Aorta (tissue), 5 donors: ENCODE results near the gene THRB. TPM values are rescaled to one million over a fixed set of nuclear protein-coding genes. Genes with fewer than 3 reads are reported as not detected.

Experiments
- ATAC-seq: fragments of 200-7000 bp; cut with Tn5 transposase; one replicate; pipeline ENCODE4 v1.9.1; 2022; ENCODE audit warnings: moderate library complexity; ENCODE audit not compliant: low FRiP score
- DNase-seq, 2 donors: peaks; one replicate each; pipeline ENCODE4 v3.0.0-alpha.2; 2020
- H3K27ac ChIP-seq, 2 donors: one replicate each; pipeline ENCODE4 v1.5.1; 2013; ENCODE audit warnings: low read length in 2 of 2, mild to moderate bottlenecking in 2 of 2, moderate library complexity in 2 of 2, control low read depth in 1 of 2, inconsistent platforms in 1 of 2, low read depth in 1 of 2
- H3K27me3 ChIP-seq, 2 donors: one replicate each; pipeline ENCODE4 v1.6.1; 2013; ENCODE audit warnings: control low read depth in 1 of 2, low read length in 1 of 2, mild to moderate bottlenecking in 1 of 2, moderate library complexity in 1 of 2; ENCODE audit not compliant: insufficient read depth in 2 of 2, control insufficient read depth in 1 of 2
- H3K36me3 ChIP-seq, 2 donors: one replicate each; pipeline ENCODE4 v1.6.1; 2013; ENCODE audit warnings: control low read depth in 1 of 2, low read length in 1 of 2, mild to moderate bottlenecking in 1 of 2; ENCODE audit not compliant: insufficient read depth in 2 of 2, control insufficient read depth in 1 of 2
- H3K4me1 ChIP-seq, 2 donors: one replicate each; pipeline ENCODE4 v1.6.1; 2013; ENCODE audit warnings: low read length in 2 of 2, control low read depth in 1 of 2, mild to moderate bottlenecking in 1 of 2, moderate library complexity in 1 of 2; ENCODE audit not compliant: insufficient read depth in 2 of 2, control insufficient read depth in 1 of 2
- H3K4me3 ChIP-seq, 2 donors: one replicate each; pipeline ENCODE4 v1.5.1; 2013; ENCODE audit warnings: low read length in 2 of 2, control low read depth in 1 of 2, mild to moderate bottlenecking in 1 of 2
- H3K9me3 ChIP-seq: one replicate; pipeline ENCODE4 v1.6.1; 2013; ENCODE audit warnings: mild to moderate bottlenecking, low read length; ENCODE audit not compliant: control insufficient read depth
- WGBS, 2 donors: extraction: QIAGEN DNeasy Blood & Tissue Kit; methylation state at CpG; one replicate each; pipeline ENCODE4 v1.1.7; 2013; 5-methylcytosine and 5-hydroxymethylcytosine counted together
- intact Hi-C, 2 donors: fragments of 100-400 bp; cut with DNase I; formaldehyde crosslinking; loops; one replicate each; pipeline versions ENCODE4 v1.14.2 to v1.15.0; 2022
- polyA plus RNA-seq, 2 donors: library from polyadenylated mRNA; stranded (reverse); fragments of 200-250 nt; gene quantifications; one replicate each; pipeline ENCODE4 v1.2.3, GENCODE V29; 2013
- total RNA-seq, 2 donors: library from RNA; stranded (reverse); fragmentation: NEBNext Ultra II Directional; extraction: Animal tissue kit (Norgen Biotek cat#: 25700); gene quantifications; one replicate each; pipeline ENCODE4 v1.2.1, GENCODE V29; 2021
- donor health status: healthy with polysubstance abuse.
- donor health status: Bipolar disorder and iron deficiency.
- donor health status: DM: no; HTN: no; CAD: no.
- donor health status: DM: no; HTN: no; CAD: no.
- donor health status: DM: yes; HTN: yes; CAD: no.

Gene THRB
- total and polyA plus RNA-seq, 4 donors: 20.2 to 77.9 (median 42.8) TPM

DNA sequence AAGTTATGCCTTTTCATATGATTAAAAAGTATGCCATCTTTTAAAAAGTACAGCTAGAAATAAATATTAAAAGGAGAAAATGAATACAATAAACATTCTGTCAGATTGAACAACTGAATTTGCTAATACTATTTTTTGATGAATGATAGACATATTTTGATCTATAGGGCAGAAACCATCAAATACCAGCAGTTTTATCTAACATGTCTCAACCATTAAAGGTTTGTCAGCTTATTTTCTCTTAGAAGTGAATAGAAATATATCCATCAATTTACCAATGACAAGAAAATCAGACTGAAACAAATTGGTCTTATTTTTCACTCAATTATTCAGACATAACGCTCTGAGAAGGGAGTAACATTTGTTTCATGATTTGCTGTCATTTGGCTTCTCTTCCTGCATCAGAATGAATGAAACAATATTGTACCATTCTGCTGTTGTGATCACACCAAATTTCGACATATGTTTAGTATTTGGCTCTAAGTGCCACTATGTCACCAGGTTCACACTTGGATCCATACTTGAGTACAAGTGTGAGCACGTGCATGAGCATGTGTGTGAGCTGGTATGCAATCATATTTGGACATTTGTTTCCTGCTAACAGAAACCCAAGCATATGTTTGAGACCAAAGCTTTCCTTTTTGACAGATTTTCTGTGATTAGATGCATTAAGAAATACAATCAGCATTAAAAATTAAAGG is 86.5 kb downstream of the THRB start:
- no peaks in the 10 kb centered on the region for H3K27me3 ChIP-seq
- H3K36me3 ChIP-seq: no peaks in the 10 kb centered on the region
- peaks cover 0 to 3% of the 10 kb centered on the region in 2 donors for H3K4me1 ChIP-seq
- no peak overlapping the region for H3K4me3 ChIP-seq
- intact Hi-C loops: no loop called here
- 51% methylated on average over 3 of the region's 3 CpGs for WGBS, 2 donors
- no peaks in the 10 kb centered on the region for H3K9me3 ChIP-seq
- no peak for ATAC-seq
- H3K27ac ChIP-seq: no peak overlapping the region
- DNase-seq: no peak

DNA sequence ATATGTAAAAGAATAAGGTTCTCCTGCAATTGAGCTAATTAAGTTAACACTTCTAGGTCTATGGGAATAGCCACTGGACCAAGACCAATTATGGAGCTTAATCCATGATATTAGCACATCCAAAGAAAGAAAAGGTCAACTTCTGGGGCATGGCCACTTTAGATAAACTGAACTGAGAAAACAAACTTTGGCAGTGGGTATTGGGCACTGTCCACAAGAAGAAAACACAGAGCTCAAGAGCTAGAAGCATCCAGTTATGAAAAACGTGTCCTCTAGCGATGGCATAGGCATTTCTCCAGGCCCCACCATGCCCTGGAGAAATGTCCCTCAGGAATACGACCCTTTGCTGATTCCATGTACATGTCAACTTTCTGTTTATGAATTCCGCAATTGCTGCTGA is 87.8 kb downstream of the THRB start:
- ATAC-seq (no peak), DNase-seq (no peak)
- no peaks in the 10 kb centered on the region for H3K27me3 ChIP-seq
- no peaks in the 10 kb centered on the region for H3K9me3 ChIP-seq
- H3K27ac ChIP-seq: no peak overlapping the region
- H3K36me3 ChIP-seq: no peaks in the 10 kb centered on the region
- intact Hi-C loops: no loop called here
- 69 to 75% methylated on average over 4 of the region's 4 CpGs for WGBS, 2 donors
- H3K4me3 ChIP-seq: no peak overlapping the region
- peaks cover 0 to 5% of the 10 kb centered on the region in 2 donors for H3K4me1 ChIP-seq

DNA sequence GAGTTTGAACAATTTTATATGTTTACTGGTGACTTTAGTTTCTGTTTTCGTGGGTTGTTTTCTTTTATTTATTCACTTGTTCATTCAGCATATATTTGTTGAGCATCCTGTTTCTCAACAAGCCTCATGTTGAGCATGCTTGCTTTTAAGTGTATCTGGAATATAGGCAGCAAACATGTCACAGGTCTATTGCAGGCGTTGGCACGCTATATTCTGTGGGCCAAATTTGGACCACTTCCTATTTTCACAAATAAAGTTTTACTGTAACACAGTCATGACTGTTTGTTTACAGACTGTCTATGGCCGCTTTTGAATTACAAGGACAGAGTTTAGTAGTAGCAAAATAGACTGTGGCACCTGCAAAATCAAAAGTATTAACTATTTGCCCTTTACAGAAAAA is 89.6 kb downstream of the THRB start:
- Histone ChIP-seq H3K4me3 (no peak overlapping the region), H3K36me3 (no peaks in the 10 kb centered on the region), H3K4me1 (peaks cover 1 to 6% of the 10 kb centered on the region in 2 donors), H3K27ac (no peak overlapping the region), H3K27me3 (no peaks in the 10 kb centered on the region), H3K9me3 (no peaks in the 10 kb centered on the region)
- DNase-seq (no peak), ATAC-seq (no peak)
- 93 to 94% methylated on average over 4 of the region's 4 CpGs for WGBS, 2 donors
- intact Hi-C loops: no loop called here

DNA sequence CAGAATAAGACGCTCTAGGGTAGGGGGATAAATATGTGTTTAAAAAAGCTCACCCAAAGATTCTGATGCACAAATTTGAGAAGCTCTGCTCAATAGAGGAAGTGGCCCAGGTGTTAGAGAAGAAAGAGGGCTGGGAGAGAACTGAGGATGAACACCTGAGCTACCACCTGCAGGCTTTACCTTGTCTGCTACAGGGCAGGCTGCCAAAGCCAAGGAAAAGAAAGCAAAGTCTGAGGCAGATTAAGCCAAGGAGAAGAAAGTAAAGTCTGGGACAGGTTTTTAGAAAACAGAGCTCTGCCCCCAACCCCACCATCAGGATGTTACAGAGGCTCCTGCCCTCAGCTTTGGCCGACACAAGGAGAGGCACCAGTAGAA is 92.9 kb downstream of the THRB start:
- Histone ChIP-seq H3K4me3 (no peak overlapping the region), H3K27ac (peak overlapping the region in 1 of 2 donors; percentile 61), H3K27me3 (no peaks in the 10 kb centered on the region), H3K36me3 (no peaks in the 10 kb centered on the region), H3K9me3 (no peaks in the 10 kb centered on the region), H3K4me1 (peaks cover 4 to 6% of the 10 kb centered on the region in 2 donors)
- intact Hi-C loops: loop anchor here in 1 of 2 donors (5.0 kb wide), 1 partner anchor 91 kb away; the partner anchor contains the start of gene THRB
- WGBS, 2 donors: 38 to 39% methylated on average over 2 of the region's 2 CpGs
- DNase-seq (no peak), ATAC-seq (peak; percentile 33)

DNA sequence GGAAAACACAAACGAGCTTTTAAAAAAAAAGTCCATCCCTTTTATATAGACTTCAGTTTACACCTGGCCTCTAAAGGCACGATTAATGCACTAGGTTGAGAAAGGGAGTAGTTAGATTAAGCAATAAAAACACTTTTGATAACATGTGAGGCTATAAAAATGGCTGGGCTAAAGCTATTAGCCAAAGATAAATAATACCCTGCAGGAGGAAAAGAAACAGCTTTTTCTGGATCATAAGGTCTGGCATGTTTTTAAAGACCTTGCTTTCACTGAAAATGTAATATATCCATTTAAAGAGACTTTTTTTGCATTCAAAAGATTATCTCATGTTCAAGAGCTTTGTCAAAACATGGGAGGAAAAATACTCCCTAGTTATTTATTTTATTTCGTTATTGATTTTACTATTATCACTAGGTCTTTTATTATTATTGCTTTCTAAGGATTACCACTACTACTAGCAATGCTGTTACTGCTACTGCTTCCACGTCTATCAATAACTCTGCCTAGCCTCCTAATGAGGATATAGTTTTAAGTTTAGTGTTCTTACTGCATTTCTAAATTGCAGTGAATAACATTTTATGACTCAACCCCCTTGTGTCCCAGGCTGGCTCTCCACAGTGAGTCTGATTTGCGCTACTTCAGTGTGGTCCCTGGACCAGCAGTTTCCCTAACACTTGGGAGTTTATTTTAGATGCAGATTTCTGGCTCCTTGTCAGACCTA is 93.4 kb downstream of the THRB start:
- DNase-seq (peak in 1 of 2 donors; percentile 42), ATAC-seq (peak; percentile 79)
- Histone ChIP-seq H3K9me3 (no peaks in the 10 kb centered on the region), H3K27ac (no peak overlapping the region), H3K27me3 (no peaks in the 10 kb centered on the region), H3K4me1 (peaks cover 4 to 6% of the 10 kb centered on the region in 2 donors), H3K4me3 (no peak overlapping the region), H3K36me3 (no peaks in the 10 kb centered on the region)
- WGBS, 2 donors: 1 to 8% methylated on average over 5 of the region's 5 CpGs
- intact Hi-C loops: loop anchor here in 1 of 2 donors (5.0 kb wide), 1 partner anchor 91 kb away; the partner anchor contains the start of gene THRB

DNA sequence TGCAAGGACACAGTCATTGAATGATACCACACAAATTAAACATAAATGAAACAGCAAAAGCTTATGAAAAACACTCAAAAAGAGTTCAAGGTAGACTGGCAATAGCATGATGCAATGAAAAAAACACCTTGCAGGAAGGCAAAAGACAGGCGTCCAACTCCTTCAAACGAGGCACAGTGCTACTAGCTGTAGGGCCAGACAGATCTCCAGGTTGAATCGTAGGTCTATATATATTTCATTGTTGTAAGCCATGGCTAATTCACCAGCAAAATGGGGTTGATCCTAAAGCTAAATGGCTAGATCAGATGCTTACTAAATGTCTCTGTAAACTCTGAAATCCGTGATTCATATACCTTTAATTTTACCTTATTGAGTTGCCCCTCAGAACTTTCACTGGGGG is 94.2 kb downstream of the THRB start:
- Histone ChIP-seq H3K4me3 (no peak overlapping the region), H3K4me1 (peaks cover 4 to 6% of the 10 kb centered on the region in 2 donors), H3K27me3 (no peaks in the 10 kb centered on the region), H3K36me3 (no peaks in the 10 kb centered on the region), H3K9me3 (no peaks in the 10 kb centered on the region), H3K27ac (peak overlapping the region; percentile 7 to 90)
- WGBS, 2 donors: 9 to 18% methylated on average over 4 of the region's 4 CpGs
- DNase-seq: no peak
- intact Hi-C loops: loop anchor here in 1 of 2 donors (5.0 kb wide), 1 partner anchor 92 kb away; the partner anchor contains the start of gene THRB
- ATAC-seq: no peak

DNA sequence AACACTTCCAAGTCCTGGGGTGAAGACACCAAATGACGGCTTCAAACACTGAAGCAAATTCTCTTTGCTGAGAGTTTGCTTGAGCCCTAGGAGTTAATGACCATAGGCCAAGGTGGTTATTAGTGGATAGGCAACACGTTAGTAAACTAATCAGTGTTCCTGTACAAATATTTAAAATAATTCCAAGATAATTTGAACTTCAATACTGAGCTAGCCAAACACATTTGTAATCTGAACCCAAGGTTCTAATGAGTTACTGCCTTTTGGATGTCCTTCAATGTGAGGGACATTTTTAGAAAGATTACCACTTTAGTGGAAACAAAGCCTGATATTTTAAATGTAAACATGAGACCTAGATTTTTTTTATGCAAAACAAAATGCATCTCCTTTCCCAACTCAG is 94.6 kb downstream of the THRB start:
- DNase-seq (no peak), ATAC-seq (no peak)
- H3K27ac ChIP-seq: peak overlapping the region; percentile 57 to 93
- peaks cover 4 to 6% of the 10 kb centered on the region in 2 donors for H3K4me1 ChIP-seq
- H3K36me3 ChIP-seq: no peaks in the 10 kb centered on the region
- H3K27me3 ChIP-seq: no peaks in the 10 kb centered on the region
- H3K9me3 ChIP-seq: no peaks in the 10 kb centered on the region
- no peak overlapping the region for H3K4me3 ChIP-seq
- intact Hi-C loops: loop anchor here in 1 of 2 donors (5.0 kb wide), 1 partner anchor 92 kb away; the partner anchor contains the start of gene THRB
- WGBS, 2 donors: 14 to 18% methylated on average over 2 of the region's 2 CpGs

DNA sequence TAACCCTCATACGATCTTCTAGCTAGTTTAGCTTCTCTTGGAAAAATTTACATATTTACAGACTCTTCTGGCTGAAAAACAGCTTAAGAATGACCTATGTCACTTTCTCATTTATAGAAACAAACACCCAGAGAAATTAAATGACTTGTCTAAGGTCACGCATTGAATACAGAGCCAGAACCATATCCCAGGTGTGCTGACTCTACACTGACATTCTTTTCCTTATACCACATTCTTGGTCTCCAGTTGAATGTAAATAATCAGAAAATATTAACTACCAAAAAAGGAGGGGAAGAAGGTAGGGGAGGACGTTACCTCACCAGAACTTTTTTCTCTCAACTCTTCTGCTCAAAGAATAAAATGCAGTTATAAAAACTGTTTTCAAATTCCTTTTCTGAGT is 95.0 kb downstream of the THRB start:
- intact Hi-C loops: loop anchor here in 1 of 2 donors (5.0 kb wide), 1 partner anchor 93 kb away; the partner anchor contains the start of gene THRB
- 55 to 59% methylated on average over 3 of the region's 3 CpGs for WGBS, 2 donors
- peaks cover 6% of the 10 kb centered on the region in 2 donors for H3K4me1 ChIP-seq
- no peaks in the 10 kb centered on the region for H3K9me3 ChIP-seq
- H3K27ac ChIP-seq: peak overlapping the region; percentile 74 to 93
- no peak overlapping the region for H3K4me3 ChIP-seq
- no peaks in the 10 kb centered on the region for H3K27me3 ChIP-seq
- DNase-seq (no peak), ATAC-seq (no peak)
- H3K36me3 ChIP-seq: no peaks in the 10 kb centered on the region
